GM20000 (cell line): ENCODE results near the gene ROBO3.

Experiments used
- DNase-seq: peaks from one replicate; pipeline ENCODE4 v3.0.0; 2012; ENCODE audit warnings: low spot score
- TF ChIP-seq, protein P1 (sequence below): IDR thresholded peaks from 2 replicates; pipeline ENCODE4 v1.5.1; 2012; ENCODE audit warnings: mild to moderate bottlenecking, control low read depth; ENCODE audit errors: extremely low read depth, missing control alignments

The ROBO3 gene

DNA sequence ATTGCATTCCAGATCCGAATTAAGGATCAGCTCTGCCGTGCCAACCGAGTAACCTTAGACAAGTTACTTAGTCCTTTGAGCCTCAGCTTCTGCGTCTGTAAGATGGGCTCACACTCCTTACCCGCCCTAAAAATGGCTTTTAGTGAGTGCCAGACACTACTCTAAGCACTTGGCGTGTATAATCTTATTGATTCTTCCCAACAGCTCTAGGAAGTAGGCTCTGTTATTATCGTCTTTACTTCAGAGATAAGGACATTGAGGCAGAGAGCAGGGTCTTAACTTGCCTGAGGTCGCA, 21.7 kb upstream of the ROBO3 start:
- TF ChIP-seq, protein P1, sequence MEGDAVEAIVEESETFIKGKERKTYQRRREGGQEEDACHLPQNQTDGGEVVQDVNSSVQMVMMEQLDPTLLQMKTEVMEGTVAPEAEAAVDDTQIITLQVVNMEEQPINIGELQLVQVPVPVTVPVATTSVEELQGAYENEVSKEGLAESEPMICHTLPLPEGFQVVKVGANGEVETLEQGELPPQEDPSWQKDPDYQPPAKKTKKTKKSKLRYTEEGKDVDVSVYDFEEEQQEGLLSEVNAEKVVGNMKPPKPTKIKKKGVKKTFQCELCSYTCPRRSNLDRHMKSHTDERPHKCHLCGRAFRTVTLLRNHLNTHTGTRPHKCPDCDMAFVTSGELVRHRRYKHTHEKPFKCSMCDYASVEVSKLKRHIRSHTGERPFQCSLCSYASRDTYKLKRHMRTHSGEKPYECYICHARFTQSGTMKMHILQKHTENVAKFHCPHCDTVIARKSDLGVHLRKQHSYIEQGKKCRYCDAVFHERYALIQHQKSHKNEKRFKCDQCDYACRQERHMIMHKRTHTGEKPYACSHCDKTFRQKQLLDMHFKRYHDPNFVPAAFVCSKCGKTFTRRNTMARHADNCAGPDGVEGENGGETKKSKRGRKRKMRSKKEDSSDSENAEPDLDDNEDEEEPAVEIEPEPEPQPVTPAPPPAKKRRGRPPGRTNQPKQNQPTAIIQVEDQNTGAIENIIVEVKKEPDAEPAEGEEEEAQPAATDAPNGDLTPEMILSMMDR: no peak
- no peak for DNase-seq

DNA sequence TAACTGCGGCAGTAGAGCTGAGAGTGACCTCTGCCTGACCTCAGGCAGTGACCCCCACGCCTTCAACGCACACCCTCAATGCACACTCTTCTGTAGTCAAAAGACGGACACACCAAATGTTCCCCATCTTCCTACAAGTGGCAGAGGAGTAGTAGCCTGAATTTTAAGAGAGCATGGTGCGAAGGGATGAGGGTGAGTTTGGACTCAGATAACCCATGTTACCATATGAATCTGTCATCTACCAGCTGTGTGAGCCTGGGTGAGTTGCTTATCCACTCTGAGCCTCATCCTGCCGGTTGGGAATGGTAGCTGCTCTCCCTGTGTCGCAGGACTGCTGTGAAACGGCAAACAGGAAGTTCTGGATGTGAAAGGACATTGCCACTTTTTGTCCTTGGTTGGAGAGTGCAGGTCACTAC, 20.6 kb upstream of the ROBO3 start:
- TF ChIP-seq, protein P1: no peak
- no peak for DNase-seq

DNA sequence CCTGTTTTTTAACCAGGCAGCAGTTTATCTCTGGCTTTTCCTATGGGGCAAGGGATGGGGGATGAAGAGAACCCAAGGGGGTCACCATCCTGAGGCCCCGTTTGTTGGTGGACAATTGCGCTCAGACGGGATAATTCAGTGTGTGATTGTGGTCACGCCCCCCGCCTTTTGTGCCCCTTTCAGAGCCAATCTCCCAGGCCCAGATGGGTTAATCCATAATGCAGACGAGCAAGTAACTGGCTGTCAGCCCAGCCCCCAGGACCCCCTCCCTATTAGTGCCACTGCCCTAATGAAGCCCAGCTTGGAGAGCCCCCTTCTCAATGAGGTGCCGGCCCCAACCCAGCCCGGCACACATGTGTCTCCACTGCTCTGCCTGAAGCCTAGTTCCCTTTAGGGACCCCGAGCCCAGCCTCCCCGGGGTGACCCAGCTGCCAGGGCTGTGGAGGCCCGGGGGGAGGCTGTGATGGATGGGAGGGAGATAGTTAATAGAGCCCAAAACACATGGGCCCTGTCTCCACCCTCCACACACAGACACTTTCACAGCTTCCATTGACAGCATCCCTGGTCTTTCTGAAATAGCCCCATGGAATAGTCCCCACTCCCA, 19.1 kb upstream of the ROBO3 start:
- no peak for DNase-seq
- TF ChIP-seq, protein P1: no peak

DNA sequence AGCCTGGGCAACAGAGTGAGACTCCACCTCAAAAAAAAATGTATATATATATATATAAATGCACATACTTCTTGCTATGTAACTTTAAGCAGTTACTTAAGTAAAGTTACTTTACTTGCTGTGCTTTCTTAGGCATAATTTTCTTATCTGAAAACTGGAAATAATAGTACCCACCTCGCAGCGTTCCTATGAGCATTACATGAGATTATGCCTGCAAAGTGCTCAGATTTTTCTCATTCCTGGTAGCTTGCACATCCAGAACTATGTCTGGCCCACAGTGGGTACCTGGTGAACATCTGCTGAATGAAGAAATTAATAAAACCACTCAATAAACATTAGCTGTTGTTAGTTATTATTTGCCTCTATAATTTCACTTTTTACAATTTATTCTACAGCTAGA, 6.1 kb upstream of the ROBO3 start:
- DNase-seq: no peak
- TF ChIP-seq, protein P1: no peak

DNA sequence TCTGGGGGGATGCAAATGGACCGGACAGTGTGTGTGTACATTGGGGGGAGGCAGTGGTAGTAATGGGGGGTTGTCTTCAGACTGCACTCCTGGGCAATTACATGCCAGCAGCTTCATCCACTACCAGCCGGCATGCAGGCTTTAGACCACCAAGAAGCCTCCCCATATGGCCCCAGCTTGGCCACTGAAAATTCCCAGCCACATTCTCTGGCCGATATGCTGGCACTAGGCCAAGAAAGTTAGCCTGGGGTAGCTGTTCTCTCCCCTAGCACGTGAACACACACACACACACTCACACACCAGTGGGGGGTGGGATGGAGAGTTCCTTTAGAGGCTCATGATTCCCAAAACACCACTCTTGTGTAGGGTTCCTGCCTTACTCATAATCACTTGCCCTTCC, 3.6 kb upstream of the ROBO3 start:
- DNase-seq: no peak

DNA sequence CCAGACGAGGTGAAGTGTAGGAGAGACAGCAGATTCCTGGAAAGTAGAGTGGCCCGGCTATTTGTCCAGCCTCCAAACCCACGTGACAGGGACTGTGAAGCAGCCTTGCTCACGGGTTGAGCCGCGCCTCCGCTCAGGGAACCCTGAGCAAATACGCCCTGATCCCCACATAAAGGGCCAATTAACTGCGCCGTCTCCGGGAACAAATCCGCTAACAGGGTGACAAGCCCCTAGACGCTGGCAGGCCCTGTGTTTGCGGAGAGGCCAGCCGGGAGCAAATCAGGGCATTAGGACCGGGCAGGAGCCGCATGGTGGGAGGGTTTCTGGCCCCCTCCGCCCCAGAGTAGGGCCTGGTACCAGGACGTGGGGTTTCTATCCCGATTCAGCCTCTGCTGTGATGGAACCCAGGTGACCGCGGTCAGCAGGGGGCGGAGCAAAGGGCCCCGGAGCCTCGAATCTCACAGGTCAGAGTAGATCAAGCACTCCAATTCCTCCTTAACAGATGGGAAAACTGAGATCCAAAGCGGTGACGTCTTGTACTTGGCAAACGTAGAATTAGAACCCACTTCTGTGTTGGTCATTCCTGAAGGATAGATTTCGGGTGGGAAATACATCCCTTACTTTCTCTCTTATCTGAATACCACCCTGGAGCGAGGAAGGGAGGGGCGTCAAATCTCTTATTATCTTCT, 2.0 kb upstream of the ROBO3 start:
- no peak for DNase-seq
- TF ChIP-seq, protein P1: no peak

More for the DNA sequence above, 3.6 kb upstream of the ROBO3 start:
- TF ChIP-seq, protein P1: no peak

DNA sequence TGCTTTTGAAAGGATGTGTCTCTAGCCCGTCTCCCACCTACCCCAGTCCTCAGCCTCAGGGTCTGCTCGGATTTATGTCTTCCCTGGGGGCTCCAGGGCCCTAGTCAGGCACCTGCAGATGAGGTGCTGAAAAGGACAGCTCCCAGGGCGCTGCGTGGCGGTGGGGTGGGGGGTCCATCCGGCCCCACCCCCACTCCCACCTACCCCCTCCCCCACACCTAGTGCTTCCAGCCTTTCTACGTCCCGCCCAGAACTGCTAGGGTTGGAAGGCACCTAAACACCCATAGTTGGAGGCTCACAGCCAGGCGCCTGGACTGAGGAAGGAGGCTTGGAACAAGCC, 1.4 kb upstream of the ROBO3 start:
- DNase-seq: no peak
- TF ChIP-seq, protein P1: no peak
